Measurements from ENCODE around the gene CEP70. TPM values are rescaled to one million over a fixed set of nuclear protein-coding genes. Genes with fewer than 3 reads are reported as not detected.
"Not testable (repeated sequence)": the region's sequence is repeated elsewhere in the genome, so short reads cannot be mapped to it uniquely, and the experiment has no call there.

The CEP70 gene
- total and polyA plus RNA-seq, 2 donors: 21.6 to 70.0 TPM

- Histone ChIP-seq H3K4me1 (ENCODE audit: control insufficient read depth in 2 of 2, insufficient read depth in 2 of 2, low read length in 2 of 2) (no peaks in the 10 kb centered on the region), H3K4me3 (ENCODE audit: low read length in 2 of 2) (no peak overlapping the region), H3K9me3 (ENCODE audit: control insufficient read depth in 2 of 2, insufficient read depth in 1 of 2, low read length in 1 of 2) (no peaks in the 10 kb centered on the region), H3K36me3 (ENCODE audit: control insufficient read depth in 2 of 2, insufficient read depth in 2 of 2, low read length in 1 of 2) (peaks cover 3 to 12% of the 10 kb centered on the region in 2 donors), H3K27ac (ENCODE audit: low read depth in 1 of 2, low read length in 1 of 2) (no peak overlapping the region), H3K27me3 (ENCODE audit: control insufficient read depth in 2 of 2, insufficient read depth in 1 of 2, low read length in 1 of 2) (no peaks in the 10 kb centered on the region)
- no peak for DNase-seq (ENCODE audit: low read depth in 6 of 9, low spot score in 9 of 9)
- WGBS: 98% methylated on average over 3 of the region's 3 CpGs
Measured at GRCh38 chr3:138507524-138507923, 86.5 kb downstream of the CEP70 start.

GRCh38 chr3:138498991-138499390 lies 95.1 kb downstream of the CEP70 start:
- Histone ChIP-seq H3K27me3 (ENCODE audit: control insufficient read depth in 2 of 2, insufficient read depth in 1 of 2, low read length in 1 of 2) (no peaks in the 10 kb centered on the region), H3K4me3 (ENCODE audit: low read length in 2 of 2) (no peak overlapping the region), H3K9me3 (ENCODE audit: control insufficient read depth in 2 of 2, insufficient read depth in 1 of 2, low read length in 1 of 2) (no peaks in the 10 kb centered on the region), H3K36me3 (ENCODE audit: control insufficient read depth in 2 of 2, insufficient read depth in 2 of 2, low read length in 1 of 2) (peaks cover 14 to 34% of the 10 kb centered on the region in 2 donors), H3K4me1 (ENCODE audit: control insufficient read depth in 2 of 2, insufficient read depth in 2 of 2, low read length in 2 of 2) (no peaks in the 10 kb centered on the region), H3K27ac (ENCODE audit: low read depth in 1 of 2, low read length in 1 of 2) (no peak overlapping the region)
- DNase-seq (ENCODE audit: low read depth in 6 of 9, low spot score in 9 of 9): no peak

GRCh38 chr3:138497851-138498250 lies 96.2 kb downstream of the CEP70 start:
- WGBS: 100% methylated on average over 1 of the region's 1 CpG
- Histone ChIP-seq H3K4me3 (ENCODE audit: low read length in 2 of 2) (no peak overlapping the region), H3K27me3 (ENCODE audit: control insufficient read depth in 2 of 2, insufficient read depth in 1 of 2, low read length in 1 of 2) (no peaks in the 10 kb centered on the region), H3K36me3 (ENCODE audit: control insufficient read depth in 2 of 2, insufficient read depth in 2 of 2, low read length in 1 of 2) (peaks cover 21 to 44% of the 10 kb centered on the region in 2 donors), H3K4me1 (ENCODE audit: control insufficient read depth in 2 of 2, insufficient read depth in 2 of 2, low read length in 2 of 2) (no peaks in the 10 kb centered on the region), H3K27ac (ENCODE audit: low read depth in 1 of 2, low read length in 1 of 2) (no peak overlapping the region), H3K9me3 (ENCODE audit: control insufficient read depth in 2 of 2, insufficient read depth in 1 of 2, low read length in 1 of 2) (peaks cover 0 to 2% of the 10 kb centered on the region in 2 donors)
- DNase-seq (ENCODE audit: low read depth in 6 of 9, low spot score in 9 of 9): no peak

- Histone ChIP-seq H3K9me3 (ENCODE audit: control insufficient read depth in 2 of 2, insufficient read depth in 1 of 2, low read length in 1 of 2) (peaks cover 0 to 7% of the 10 kb centered on the region in 2 donors), H3K27ac (ENCODE audit: low read depth in 1 of 2, low read length in 1 of 2) (no peak overlapping the region), H3K4me3 (ENCODE audit: low read length in 2 of 2) (no peak overlapping the region), H3K4me1 (ENCODE audit: control insufficient read depth in 2 of 2, insufficient read depth in 2 of 2, low read length in 2 of 2) (no peaks in the 10 kb centered on the region), H3K27me3 (ENCODE audit: control insufficient read depth in 2 of 2, insufficient read depth in 1 of 2, low read length in 1 of 2) (no peaks in the 10 kb centered on the region), H3K36me3 (ENCODE audit: control insufficient read depth in 2 of 2, insufficient read depth in 2 of 2, low read length in 1 of 2) (peaks cover 27 to 45% of the 10 kb centered on the region in 2 donors)
- no peak for DNase-seq (ENCODE audit: low read depth in 6 of 9, low spot score in 9 of 9)
Measured at GRCh38 chr3:138497021-138497420, 97.0 kb downstream of the CEP70 start.

GRCh38 chr3:138496436-138496835 lies 97.6 kb downstream of the CEP70 start:
- Histone ChIP-seq H3K4me1 (ENCODE audit: control insufficient read depth in 2 of 2, insufficient read depth in 2 of 2, low read length in 2 of 2) (no peaks in the 10 kb centered on the region), H3K27me3 (ENCODE audit: control insufficient read depth in 2 of 2, insufficient read depth in 1 of 2, low read length in 1 of 2) (no peaks in the 10 kb centered on the region), H3K4me3 (ENCODE audit: low read length in 2 of 2) (no peak overlapping the region), H3K27ac (ENCODE audit: low read depth in 1 of 2, low read length in 1 of 2) (no peak overlapping the region), H3K36me3 (ENCODE audit: control insufficient read depth in 2 of 2, insufficient read depth in 2 of 2, low read length in 1 of 2) (peaks cover 27 to 40% of the 10 kb centered on the region in 2 donors), H3K9me3 (ENCODE audit: control insufficient read depth in 2 of 2, insufficient read depth in 1 of 2, low read length in 1 of 2) (peaks cover 2 to 7% of the 10 kb centered on the region in 2 donors)
- no peak for DNase-seq (ENCODE audit: low read depth in 6 of 9, low spot score in 9 of 9)
- WGBS: over 99% methylated on average over 2 of the region's 2 CpGs

GRCh38 chr3:138495638-138496037 lies 98.4 kb downstream of the CEP70 start:
- not testable (repeated sequence) for DNase-seq (ENCODE audit: low read depth in 6 of 9, low spot score in 9 of 9); H3K27me3 ChIP-seq (ENCODE audit: control insufficient read depth in 2 of 2, insufficient read depth in 1 of 2, low read length in 1 of 2); H3K27ac ChIP-seq (ENCODE audit: low read depth in 1 of 2, low read length in 1 of 2); H3K4me1 ChIP-seq (ENCODE audit: control insufficient read depth in 2 of 2, insufficient read depth in 2 of 2, low read length in 2 of 2); H3K9me3 ChIP-seq (ENCODE audit: control insufficient read depth in 2 of 2, insufficient read depth in 1 of 2, low read length in 1 of 2); H3K4me3 ChIP-seq (ENCODE audit: low read length in 2 of 2)
- 96% methylated on average over 3 of the region's 3 CpGs for WGBS
- H3K36me3 ChIP-seq (ENCODE audit: control insufficient read depth in 2 of 2, insufficient read depth in 2 of 2, low read length in 1 of 2): peaks cover 27 to 40% of the 10 kb centered on the region in 2 donors

GRCh38 chr3:138494607-138494929 lies 99.5 kb downstream of the CEP70 start:
- Histone ChIP-seq H3K36me3 (ENCODE audit: control insufficient read depth in 2 of 2, insufficient read depth in 2 of 2, low read length in 1 of 2) (peaks cover 22 to 35% of the 10 kb centered on the region in 2 donors), H3K27ac (ENCODE audit: low read depth in 1 of 2, low read length in 1 of 2) (no peak overlapping the region), H3K4me3 (ENCODE audit: low read length in 2 of 2) (no peak overlapping the region), H3K27me3 (ENCODE audit: control insufficient read depth in 2 of 2, insufficient read depth in 1 of 2, low read length in 1 of 2) (no peaks in the 10 kb centered on the region), H3K9me3 (ENCODE audit: control insufficient read depth in 2 of 2, insufficient read depth in 1 of 2, low read length in 1 of 2) (peaks cover 2 to 7% of the 10 kb centered on the region in 2 donors), H3K4me1 (ENCODE audit: control insufficient read depth in 2 of 2, insufficient read depth in 2 of 2, low read length in 2 of 2) (no peaks in the 10 kb centered on the region)
- no peak for DNase-seq (ENCODE audit: low read depth in 6 of 9, low spot score in 9 of 9)

GRCh38 chr3:138493804-138494606 lies 100.1 kb downstream of the CEP70 start:
- 98% methylated on average over 3 of the region's 3 CpGs for WGBS
- H3K27ac ChIP-seq (ENCODE audit: low read depth in 1 of 2, low read length in 1 of 2): no peak overlapping the region

GRCh38 chr3:138492980-138493675 lies 100.9 kb downstream of the CEP70 start:
- Histone ChIP-seq H3K9me3 (ENCODE audit: control insufficient read depth in 2 of 2, insufficient read depth in 1 of 2, low read length in 1 of 2) (peaks cover 2 to 10% of the 10 kb centered on the region in 2 donors), H3K27ac (ENCODE audit: low read depth in 1 of 2, low read length in 1 of 2) (no peak overlapping the region), H3K4me1 (ENCODE audit: control insufficient read depth in 2 of 2, insufficient read depth in 2 of 2, low read length in 2 of 2) (no peaks in the 10 kb centered on the region), H3K27me3 (ENCODE audit: control insufficient read depth in 2 of 2, insufficient read depth in 1 of 2, low read length in 1 of 2) (no peaks in the 10 kb centered on the region), H3K36me3 (ENCODE audit: control insufficient read depth in 2 of 2, insufficient read depth in 2 of 2, low read length in 1 of 2) (peaks cover 21 to 28% of the 10 kb centered on the region in 2 donors), H3K4me3 (ENCODE audit: low read length in 2 of 2) (no peak overlapping the region)
- no peak for DNase-seq (ENCODE audit: low read depth in 6 of 9, low spot score in 9 of 9)
- 97% methylated on average over 4 of the region's 4 CpGs for WGBS

More at GRCh38 chr3:138493804-138494606, 100.1 kb downstream of the CEP70 start:
- peaks cover 2 to 7% of the 10 kb centered on the region in 2 donors for H3K9me3 ChIP-seq (ENCODE audit: control insufficient read depth in 2 of 2, insufficient read depth in 1 of 2, low read length in 1 of 2)
- no peak overlapping the region for H3K4me3 ChIP-seq (ENCODE audit: low read length in 2 of 2)
- H3K4me1 ChIP-seq (ENCODE audit: control insufficient read depth in 2 of 2, insufficient read depth in 2 of 2, low read length in 2 of 2): no peaks in the 10 kb centered on the region
- no peaks in the 10 kb centered on the region for H3K27me3 ChIP-seq (ENCODE audit: control insufficient read depth in 2 of 2, insufficient read depth in 1 of 2, low read length in 1 of 2)
- DNase-seq (ENCODE audit: low read depth in 6 of 9, low spot score in 9 of 9): no peak
- peaks cover 21 to 30% of the 10 kb centered on the region in 2 donors for H3K36me3 ChIP-seq (ENCODE audit: control insufficient read depth in 2 of 2, insufficient read depth in 2 of 2, low read length in 1 of 2)
